ENCODE measurements around the gene SBNO1.
"Not testable (repeated sequence)": the region's sequence is repeated elsewhere in the genome, so short reads cannot be mapped to it uniquely, and the experiment has no call there.

SBNO1 gene

DNA sequence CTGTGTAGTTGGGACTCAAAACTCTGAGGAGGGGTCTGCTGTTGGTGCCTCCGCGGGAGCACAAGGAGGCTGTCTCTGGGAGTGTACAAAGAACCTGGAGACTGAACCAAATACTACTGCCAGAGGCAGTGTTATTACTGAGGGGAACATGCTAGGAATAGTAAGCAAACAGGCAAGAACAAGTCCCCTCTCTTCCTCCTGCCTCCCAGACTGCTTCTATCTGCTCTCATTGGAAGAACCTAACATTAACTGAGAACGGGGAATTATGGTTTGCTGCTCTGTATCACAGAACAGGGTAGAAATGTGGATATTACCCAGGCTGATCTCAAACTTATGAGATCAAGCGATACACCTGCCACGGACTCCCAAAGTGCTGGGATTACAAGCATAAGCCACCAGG is 14.7 kb upstream of the SBNO1 start:
- TF ChIP-seq POLR2A (IDR thresholded peaks at IDR 0.05; ENCODE audit: extremely low read depth, insufficient read length) (no peak), MYC (IDR thresholded peaks at IDR 0.05; ENCODE audit: low read depth, low read length) (no peak)
- TF ChIP-seq, protein P1, sequence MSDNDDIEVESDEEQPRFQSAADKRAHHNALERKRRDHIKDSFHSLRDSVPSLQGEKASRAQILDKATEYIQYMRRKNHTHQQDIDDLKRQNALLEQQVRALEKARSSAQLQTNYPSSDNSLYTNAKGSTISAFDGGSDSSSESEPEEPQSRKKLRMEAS (IDR thresholded peaks at IDR 0.05; ENCODE audit: low read depth, low read length), result no peak
- TF ChIP-seq, protein P2, sequence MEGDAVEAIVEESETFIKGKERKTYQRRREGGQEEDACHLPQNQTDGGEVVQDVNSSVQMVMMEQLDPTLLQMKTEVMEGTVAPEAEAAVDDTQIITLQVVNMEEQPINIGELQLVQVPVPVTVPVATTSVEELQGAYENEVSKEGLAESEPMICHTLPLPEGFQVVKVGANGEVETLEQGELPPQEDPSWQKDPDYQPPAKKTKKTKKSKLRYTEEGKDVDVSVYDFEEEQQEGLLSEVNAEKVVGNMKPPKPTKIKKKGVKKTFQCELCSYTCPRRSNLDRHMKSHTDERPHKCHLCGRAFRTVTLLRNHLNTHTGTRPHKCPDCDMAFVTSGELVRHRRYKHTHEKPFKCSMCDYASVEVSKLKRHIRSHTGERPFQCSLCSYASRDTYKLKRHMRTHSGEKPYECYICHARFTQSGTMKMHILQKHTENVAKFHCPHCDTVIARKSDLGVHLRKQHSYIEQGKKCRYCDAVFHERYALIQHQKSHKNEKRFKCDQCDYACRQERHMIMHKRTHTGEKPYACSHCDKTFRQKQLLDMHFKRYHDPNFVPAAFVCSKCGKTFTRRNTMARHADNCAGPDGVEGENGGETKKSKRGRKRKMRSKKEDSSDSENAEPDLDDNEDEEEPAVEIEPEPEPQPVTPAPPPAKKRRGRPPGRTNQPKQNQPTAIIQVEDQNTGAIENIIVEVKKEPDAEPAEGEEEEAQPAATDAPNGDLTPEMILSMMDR (IDR thresholded peaks at IDR 0.05; ENCODE audit: low read depth, low read length), result no peak
- DNase-seq (ENCODE audit: low read depth), result no peak
- H3K4me3 ChIP-seq (ENCODE audit: low read depth, low read length), result no peak overlapping the region

DNA sequence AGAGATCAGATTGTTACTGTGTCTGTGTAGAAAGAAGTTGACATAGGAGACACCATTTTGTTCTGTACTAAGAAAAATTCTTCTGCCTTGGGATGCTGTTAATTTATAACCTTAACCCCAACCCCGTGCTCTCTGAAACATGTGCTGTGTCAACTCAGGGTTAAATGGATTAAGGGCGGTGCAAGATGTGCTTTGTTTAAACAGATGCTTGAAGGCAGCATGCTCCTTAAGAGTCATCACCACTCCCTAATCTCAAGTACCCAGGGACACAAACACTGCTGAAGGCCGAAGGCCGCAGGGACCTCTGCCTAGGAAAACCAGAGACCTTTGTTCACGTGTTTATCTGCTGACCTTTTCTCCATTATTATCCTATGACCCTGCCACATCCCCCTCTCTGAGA is 7.8 kb upstream of the SBNO1 start:
- not testable (repeated sequence) for DNase-seq (ENCODE audit: low read depth); H3K4me3 ChIP-seq (ENCODE audit: low read depth, low read length)

GRCh38 chr12:123371667-123372368 is 7.2 kb upstream of the SBNO1 start:
- not testable (repeated sequence) for DNase-seq (ENCODE audit: low read depth); H3K4me3 ChIP-seq (ENCODE audit: low read depth, low read length)

DNA sequence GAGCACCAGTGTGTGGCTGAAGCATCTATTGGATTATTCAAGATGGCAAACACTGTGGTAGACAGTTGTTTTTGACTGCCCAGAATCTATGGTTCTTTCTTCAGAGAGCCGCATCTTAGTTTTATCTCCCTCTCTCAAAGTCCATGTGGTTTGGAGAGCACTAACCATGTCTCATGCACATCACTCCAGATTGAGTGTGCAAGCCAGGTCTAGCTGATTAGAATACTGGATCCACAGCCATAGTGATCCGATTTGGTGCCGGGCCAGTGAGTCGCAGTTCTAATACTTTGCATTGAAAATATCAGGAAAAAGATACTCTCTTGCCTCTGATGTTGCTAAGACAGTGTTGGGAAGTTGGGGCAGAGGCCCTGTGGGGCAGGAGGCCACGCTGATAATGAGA is 4.6 kb upstream of the SBNO1 start:
- DNase-seq (ENCODE audit: low read depth), result no peak
- H3K4me3 ChIP-seq (ENCODE audit: low read depth, low read length), result no peak overlapping the region
- TF ChIP-seq, protein P2 (IDR thresholded peaks at IDR 0.05; ENCODE audit: low read depth, low read length), result no peak
- TF ChIP-seq, protein P1 (IDR thresholded peaks at IDR 0.05; ENCODE audit: low read depth, low read length), result no peak
- TF ChIP-seq MYC (IDR thresholded peaks at IDR 0.05; ENCODE audit: low read depth, low read length) (no peak), POLR2A (IDR thresholded peaks at IDR 0.05; ENCODE audit: extremely low read depth, insufficient read length) (no peak)

DNA sequence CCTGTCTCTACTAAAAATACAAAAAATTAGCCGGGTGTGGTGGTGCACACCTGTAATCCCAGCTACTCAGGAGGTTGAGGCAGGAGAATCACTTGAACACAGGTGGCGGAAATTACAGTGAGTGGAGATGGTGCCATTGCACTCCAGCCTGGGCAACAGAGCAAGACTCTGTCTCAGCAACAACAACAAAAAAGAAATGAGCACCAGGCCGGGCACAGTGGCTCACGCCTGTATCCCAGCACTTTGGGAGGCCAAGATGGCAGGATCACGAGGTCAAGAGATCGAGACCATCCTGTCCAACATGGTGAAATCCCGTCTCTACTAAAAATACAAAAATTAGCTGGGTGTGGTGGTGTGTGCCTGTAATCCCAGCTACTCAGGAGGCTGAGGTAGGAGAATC is 3.8 kb upstream of the SBNO1 start:
- not testable (repeated sequence) for DNase-seq (ENCODE audit: low read depth); H3K4me3 ChIP-seq (ENCODE audit: low read depth, low read length)

DNA sequence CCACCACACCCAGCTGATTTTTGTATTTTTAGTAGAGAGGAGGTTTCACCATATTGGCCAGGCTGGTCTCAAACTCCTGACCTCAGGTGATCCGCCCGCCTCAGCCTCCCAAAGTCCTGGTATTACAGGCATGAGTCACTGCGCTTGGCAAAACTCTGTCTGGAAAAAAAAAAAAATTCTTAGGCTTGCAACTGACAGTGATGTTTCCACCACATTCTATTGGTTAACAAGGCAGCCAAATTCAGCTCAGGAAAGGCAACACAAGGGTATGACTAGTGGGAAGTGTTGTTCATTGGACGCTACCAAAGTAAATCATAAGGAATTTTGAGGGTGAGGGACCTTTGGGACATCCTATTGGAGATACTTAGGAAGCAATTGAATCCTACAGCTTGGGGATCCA is 2.9 kb upstream of the SBNO1 start:
- TF ChIP-seq, protein P1 (IDR thresholded peaks at IDR 0.05; ENCODE audit: low read depth, low read length), result no peak
- TF ChIP-seq MYC (IDR thresholded peaks at IDR 0.05; ENCODE audit: low read depth, low read length), result no peak
- TF ChIP-seq POLR2A (IDR thresholded peaks at IDR 0.05; ENCODE audit: extremely low read depth, insufficient read length), result no peak
- TF ChIP-seq, protein P2 (IDR thresholded peaks at IDR 0.05; ENCODE audit: low read depth, low read length), result no peak
- no peak for DNase-seq (ENCODE audit: low read depth)
- H3K4me3 ChIP-seq (ENCODE audit: low read depth, low read length), result no peak overlapping the region

DNA sequence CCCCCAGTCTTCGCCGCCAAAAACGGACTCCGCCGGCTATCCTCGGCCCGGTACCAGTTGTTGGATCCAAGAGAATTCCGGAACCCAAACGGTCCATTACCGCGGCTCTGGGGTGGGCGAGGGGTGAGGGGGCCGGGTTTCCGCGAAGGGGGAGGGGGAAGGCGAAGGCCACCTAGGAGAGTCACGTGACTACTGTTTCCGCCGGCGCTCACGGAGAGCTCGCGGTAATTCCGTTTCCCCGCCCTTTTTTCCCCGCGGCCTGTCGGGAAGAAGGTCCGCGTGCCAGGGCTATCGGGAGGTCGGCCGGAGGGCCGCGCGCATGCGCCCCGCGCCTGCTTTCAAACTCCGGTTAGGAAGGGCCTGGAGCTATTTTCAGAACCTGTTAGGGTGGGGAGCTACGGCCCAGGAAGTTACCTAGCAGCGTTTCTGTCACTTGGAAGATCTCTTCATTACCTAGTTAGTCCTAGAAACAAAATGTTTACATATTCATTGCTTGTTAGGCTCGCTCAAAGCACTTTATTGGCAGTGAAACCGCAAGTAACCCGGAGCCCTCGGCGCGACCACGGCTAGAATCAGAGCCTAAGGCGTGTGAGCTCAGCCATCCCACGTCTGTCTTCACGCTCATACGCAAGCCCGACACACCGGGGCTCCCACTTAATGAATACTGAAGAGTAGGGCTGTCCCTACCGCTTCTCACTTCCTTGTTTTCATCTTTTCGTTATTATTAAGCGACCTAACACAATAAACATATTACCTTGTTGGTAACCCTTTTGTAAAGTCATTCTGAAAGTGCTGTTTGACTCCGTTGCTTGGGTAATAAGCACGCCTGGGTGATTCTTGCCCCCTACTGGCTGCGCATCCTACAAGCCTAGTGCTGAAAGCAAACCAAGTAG is 624 bp upstream of the SBNO1 start:
- TF ChIP-seq, protein P2 (IDR thresholded peaks at IDR 0.05; ENCODE audit: low read depth, low read length), result peak; percentile 99
- TF ChIP-seq POLR2A (IDR thresholded peaks at IDR 0.05; ENCODE audit: extremely low read depth, insufficient read length) (peak; percentile 77), MYC (IDR thresholded peaks at IDR 0.05; ENCODE audit: low read depth, low read length) (peak; percentile 90)
- TF ChIP-seq, protein P1 (IDR thresholded peaks at IDR 0.05; ENCODE audit: low read depth, low read length), result peak; percentile 91
- peak overlapping the region; percentile 77 for H3K4me3 ChIP-seq (ENCODE audit: low read depth, low read length)
- DNase-seq (ENCODE audit: low read depth), result peak; percentile 100
